AG04450 (cell line): Measurements from ENCODE around the gene LRRTM4. TPM values are rescaled to one million over a fixed set of nuclear protein-coding genes. Genes with fewer than 3 reads are reported as not detected.
"Not testable (repeated sequence)": the region's sequence is repeated elsewhere in the genome, so short reads cannot be mapped to it uniquely, and the experiment has no call there.

Experiments
- CTCF ChIA-PET: fragments of 300-600, 350-600 bp; formaldehyde crosslinking; extraction: SDS; loops from one replicate; lab custom pipeline; 2022; ENCODE audit warnings: antibody characterized with exemption, inconsistent platforms; lab: Charles Lee
- POLR2A ChIA-PET: fragments of 350-600 bp; formaldehyde crosslinking; extraction: SDS; loops from one replicate; lab custom pipeline; 2021; ENCODE audit warnings: antibody characterized with exemption, inconsistent platforms; lab: Yijun Ruan, JAX
- DNase-seq: peaks from one replicate; pipeline ENCODE4 v3.0.0-alpha.2; 2011; ENCODE audit warnings: low read depth, low spot score
- H3K27ac ChIP-seq: one replicate; pipeline ENCODE4 v1.5.1; 2012; ENCODE audit warnings: low read depth, low read length, control low read depth
- H3K27me3 ChIP-seq: one replicate; pipeline ENCODE4 v1.6.0; 2012; ENCODE audit warnings: low read length; ENCODE audit not compliant: control insufficient read depth, insufficient read depth
- H3K4me3 ChIP-seq: 2 replicates; pipeline ENCODE4 v1.5.1; 2011; ENCODE audit warnings: mild to moderate bottlenecking, low read depth, low read length, control low read depth
- H3K9me3 ChIP-seq: 2 replicates; pipeline ENCODE4 v1.5.1; 2012; ENCODE audit warnings: low read length; ENCODE audit not compliant: control insufficient read depth, insufficient read depth
- polyA plus RNA-seq: library from polyadenylated mRNA; depleted of rRNA; stranded (reverse); fragments of >200 nt; gene quantifications from 2 replicates; pipeline ENCODE4 v1.2.3, GENCODE V29; 2011
- TF ChIP-seq, protein P1 (sequence below): IDR thresholded peaks from 2 replicates; pipeline ENCODE4 v1.5.1; 2011; ENCODE audit warnings: low read depth, low read length, control low read depth, inconsistent platforms

The LRRTM4 gene
- polyA plus RNA-seq, 1 experiment, result not detected

GRCh38 chr2:77099961-77100360 is 422.2 kb downstream of the LRRTM4 start:
- TF ChIP-seq, protein P1, sequence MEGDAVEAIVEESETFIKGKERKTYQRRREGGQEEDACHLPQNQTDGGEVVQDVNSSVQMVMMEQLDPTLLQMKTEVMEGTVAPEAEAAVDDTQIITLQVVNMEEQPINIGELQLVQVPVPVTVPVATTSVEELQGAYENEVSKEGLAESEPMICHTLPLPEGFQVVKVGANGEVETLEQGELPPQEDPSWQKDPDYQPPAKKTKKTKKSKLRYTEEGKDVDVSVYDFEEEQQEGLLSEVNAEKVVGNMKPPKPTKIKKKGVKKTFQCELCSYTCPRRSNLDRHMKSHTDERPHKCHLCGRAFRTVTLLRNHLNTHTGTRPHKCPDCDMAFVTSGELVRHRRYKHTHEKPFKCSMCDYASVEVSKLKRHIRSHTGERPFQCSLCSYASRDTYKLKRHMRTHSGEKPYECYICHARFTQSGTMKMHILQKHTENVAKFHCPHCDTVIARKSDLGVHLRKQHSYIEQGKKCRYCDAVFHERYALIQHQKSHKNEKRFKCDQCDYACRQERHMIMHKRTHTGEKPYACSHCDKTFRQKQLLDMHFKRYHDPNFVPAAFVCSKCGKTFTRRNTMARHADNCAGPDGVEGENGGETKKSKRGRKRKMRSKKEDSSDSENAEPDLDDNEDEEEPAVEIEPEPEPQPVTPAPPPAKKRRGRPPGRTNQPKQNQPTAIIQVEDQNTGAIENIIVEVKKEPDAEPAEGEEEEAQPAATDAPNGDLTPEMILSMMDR, result no peak
- Histone ChIP-seq H3K9me3 (no peaks in the 10 kb centered on the region), H3K4me3 (no peak overlapping the region), H3K27ac (no peak overlapping the region), H3K27me3 (no peaks in the 10 kb centered on the region)
- CTCF ChIA-PET, result interaction anchor here (0.6 kb wide), 1 partner anchor 1038 kb away, joined by 3 read pairs; no protein-coding TSS in a partner anchor
- DNase-seq, result no peak
- POLR2A ChIA-PET, result no interaction called here

DNA sequence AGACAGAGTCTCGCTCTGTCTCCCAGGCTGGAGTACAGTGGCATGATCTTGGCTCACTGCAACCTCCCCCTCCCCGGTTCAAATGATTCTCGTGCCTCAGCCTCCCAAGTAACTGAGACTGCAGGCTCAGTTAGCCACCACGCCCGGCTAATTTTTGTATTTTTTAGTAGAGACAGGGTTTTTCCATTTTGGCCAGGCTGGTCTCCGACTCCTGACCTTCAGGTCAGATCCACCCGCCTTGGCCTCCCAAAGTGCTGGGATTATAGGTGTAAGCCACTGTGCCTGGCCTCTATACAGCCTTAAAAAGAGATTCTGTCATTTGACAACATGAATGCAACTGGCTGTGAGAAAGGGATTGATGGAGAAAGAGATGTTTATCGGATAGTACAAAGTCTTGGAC is 426.7 kb downstream of the LRRTM4 start:
- POLR2A ChIA-PET, DNase-seq, H3K4me3 ChIP-seq, H3K27me3 ChIP-seq, H3K27ac ChIP-seq, CTCF ChIA-PET, H3K9me3 ChIP-seq: not testable (repeated sequence)

- Histone ChIP-seq H3K4me3 (no peak overlapping the region), H3K9me3 (no peaks in the 10 kb centered on the region), H3K27me3 (no peaks in the 10 kb centered on the region), H3K27ac (no peak overlapping the region)
- no peak for DNase-seq
- POLR2A ChIA-PET, result no interaction called here
- CTCF ChIA-PET, result no interaction called here
- TF ChIP-seq, protein P1, result no peak
These were observed 427.1 kb downstream of the LRRTM4 start for GRCh38 chr2:77095096-77095495.

DNA sequence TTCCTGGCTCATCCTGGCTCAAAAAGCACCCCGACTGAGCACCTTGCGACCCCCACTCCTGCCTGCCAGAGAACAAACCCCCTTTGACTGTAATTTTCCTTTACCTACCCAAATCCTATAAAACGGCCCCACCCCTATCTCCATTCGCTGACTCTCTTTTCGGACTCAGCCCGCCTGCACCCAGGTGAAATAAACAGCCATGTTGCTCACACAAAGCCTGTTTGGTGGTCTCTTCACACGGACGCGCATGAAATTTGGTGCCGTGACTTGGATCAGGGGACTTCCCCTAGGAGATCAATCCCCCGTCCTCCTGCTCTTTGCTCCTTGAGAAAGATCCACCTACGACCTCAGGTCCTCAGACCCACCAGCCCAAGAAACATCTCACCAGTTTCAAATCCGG is 433.8 kb downstream of the LRRTM4 start:
- DNase-seq, H3K4me3 ChIP-seq, H3K27me3 ChIP-seq, H3K9me3 ChIP-seq, CTCF ChIA-PET, H3K27ac ChIP-seq, POLR2A ChIA-PET: not testable (repeated sequence)

DNA sequence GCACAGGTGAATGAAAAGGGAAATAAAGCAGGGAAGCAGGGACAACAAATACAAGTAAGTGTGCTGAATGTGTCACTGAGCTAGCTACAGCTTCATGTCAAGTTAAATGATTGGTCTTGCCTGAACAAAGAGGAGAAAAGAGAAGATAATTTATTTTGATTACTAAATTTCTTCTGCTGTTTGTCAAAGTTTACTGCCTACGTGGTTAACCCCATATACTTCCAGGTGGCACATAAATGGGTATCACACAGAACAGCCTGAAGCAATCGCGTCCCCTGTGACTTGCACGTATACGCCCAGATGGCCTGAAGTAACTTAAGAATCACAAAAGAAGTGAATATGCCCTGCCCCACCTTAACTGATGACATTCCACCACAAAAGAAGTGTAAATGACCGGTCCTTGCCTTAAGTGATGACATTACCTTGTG is 434.2 kb downstream of the LRRTM4 start:
- Histone ChIP-seq H3K4me3 (no peak overlapping the region), H3K27ac (no peak overlapping the region), H3K27me3 (no peaks in the 10 kb centered on the region), H3K9me3 (no peaks in the 10 kb centered on the region)
- TF ChIP-seq, protein P1, result no peak
- ChIA-PET POLR2A (no interaction called here), CTCF (interaction anchor here (0.6 kb wide), 1 partner anchor 891 kb away, joined by 3 read pairs; no protein-coding TSS in a partner anchor)
- DNase-seq, result no peak

- Histone ChIP-seq H3K27ac (no peak overlapping the region), H3K9me3 (no peaks in the 10 kb centered on the region), H3K27me3 (no peaks in the 10 kb centered on the region), H3K4me3 (no peak overlapping the region)
- POLR2A ChIA-PET, result no interaction called here
- TF ChIP-seq, protein P1, result no peak
- DNase-seq, result no peak
- CTCF ChIA-PET, result no interaction called here
These were observed 435.7 kb downstream of the LRRTM4 start for GRCh38 chr2:77086478-77086877.
